ENCODE data around the gene FBXO24. TPM values are rescaled to one million over a fixed set of nuclear protein-coding genes. Genes with fewer than 3 reads are reported as not detected.

Gene FBXO24
- polyA plus RNA-seq, 3 donors, result 1.3 to 1.4 (median 1.4) TPM

- no peak for DNase-seq (ENCODE audit: low read depth in 3 of 3, low spot score in 2 of 3)
Measured at GRCh38 chr7:100589341-100589947, 3.3 kb downstream of the FBXO24 start.

- DNase-seq (ENCODE audit: low read depth in 3 of 3, low spot score in 2 of 3), result no peak
Measured at GRCh38 chr7:100590077-100590737, 4.1 kb downstream of the FBXO24 start.

- DNase-seq (ENCODE audit: low read depth in 3 of 3, low spot score in 2 of 3), result no peak
Measured at GRCh38 chr7:100591596-100591995, 5.5 kb downstream of the FBXO24 start.

- no peak for DNase-seq (ENCODE audit: low read depth in 3 of 3, low spot score in 2 of 3)
Measured at GRCh38 chr7:100595188-100595587, 9.1 kb downstream of the FBXO24 start.

GRCh38 chr7:100598425-100598824, 12.3 kb downstream of the FBXO24 start:
- DNase-seq (ENCODE audit: low read depth in 3 of 3, low spot score in 2 of 3), result no peak

- DNase-seq (ENCODE audit: low read depth in 3 of 3, low spot score in 2 of 3), result no peak
Measured at GRCh38 chr7:100599911-100600729, 14.0 kb downstream of the FBXO24 start.

GRCh38 chr7:100600730-100601038, 14.6 kb downstream of the FBXO24 start:
- no peak for DNase-seq (ENCODE audit: low read depth in 3 of 3, low spot score in 2 of 3)

GRCh38 chr7:100602889-100603725, 17.0 kb downstream of the FBXO24 start:
- no peak for DNase-seq (ENCODE audit: low read depth in 3 of 3, low spot score in 2 of 3)

GRCh38 chr7:100603726-100604027, 17.5 kb downstream of the FBXO24 start:
- no peak for DNase-seq (ENCODE audit: low read depth in 3 of 3, low spot score in 2 of 3)

- no peak for DNase-seq (ENCODE audit: low read depth in 3 of 3, low spot score in 2 of 3)
Measured at GRCh38 chr7:100604028-100604975, 18.2 kb downstream of the FBXO24 start.

- DNase-seq (ENCODE audit: low read depth in 3 of 3, low spot score in 2 of 3), result no peak
Measured at GRCh38 chr7:100604976-100605911, 19.1 kb downstream of the FBXO24 start.

GRCh38 chr7:100606313-100606712, 20.2 kb downstream of the FBXO24 start:
- DNase-seq (ENCODE audit: low read depth in 3 of 3, low spot score in 2 of 3), result no peak

GRCh38 chr7:100607111-100607510, 21.0 kb downstream of the FBXO24 start:
- no peak for DNase-seq (ENCODE audit: low read depth in 3 of 3, low spot score in 2 of 3)

- DNase-seq (ENCODE audit: low read depth in 3 of 3, low spot score in 2 of 3), result no peak
Measured at GRCh38 chr7:100609958-100610357, 23.8 kb downstream of the FBXO24 start.

GRCh38 chr7:100611983-100612729, 26.0 kb downstream of the FBXO24 start, which contains the start of gene MOSPD3:
Gene MOSPD3, plus strand, starts transcription at chr7:100612540. Its CDS starts 252 bp downstream, at chr7:100612792.
- peak; percentile 99 to 100 (median 100) for DNase-seq (ENCODE audit: low read depth in 3 of 3, low spot score in 2 of 3)

GRCh38 chr7:100612730-100613390, 26.7 kb downstream of the FBXO24 start:
- no peak for DNase-seq (ENCODE audit: low read depth in 3 of 3, low spot score in 2 of 3)

- DNase-seq (ENCODE audit: low read depth in 3 of 3, low spot score in 2 of 3), result no peak
Measured at GRCh38 chr7:100613412-100614175, 27.5 kb downstream of the FBXO24 start.

Measured in right renal cortex interstitium (tissue), 3 donors.